Breast epithelium (tissue), 3 donors: ENCODE results near the gene ARNT2.

Experiments
- CTCF ChIP-seq, 3 donors: fragments of 450-650 bp; IDR thresholded peaks; one replicate each; pipeline ENCODE4 v1.5.1; 2016 to 2017; ENCODE audit warnings: antibody characterized with exemption in 3 of 3, mild to moderate bottlenecking in 3 of 3, moderate library complexity in 3 of 3
- POLR2A ChIP-seq: fragments of 450-650 bp; IDR thresholded peaks from one replicate; pipeline ENCODE4 v1.6.1; 2016; ENCODE audit warnings: antibody characterized with exemption, mild to moderate bottlenecking, moderate library complexity
- POLR2AphosphoS5 ChIP-seq, 3 donors: sonication (generic); formaldehyde crosslinking; IDR thresholded peaks; one replicate each; pipeline ENCODE4 v1.6.1; 2017; ENCODE audit warnings: antibody characterized with exemption in 3 of 3

- TF ChIP-seq CTCF (IDR thresholded peaks at IDR 0.05): no peak
- no peak for TF ChIP-seq POLR2A
- TF ChIP-seq POLR2AphosphoS5 (IDR thresholded peaks at IDR 0.05): no peak
These were observed 158.7 kb downstream of the ARNT2 start for GRCh38 chr15:80562846-80563245.
